Activated CD4-positive, alpha-beta T cell treated with anti-CD3 and anti-CD28 coated beads, Interleukin-2, amount 50 U/mL, for 48 hours (primary cell): ENCODE data around the gene KLHL42.
"Not testable (repeated sequence)": the region's sequence is repeated elsewhere in the genome, so short reads cannot be mapped to it uniquely, and the experiment has no call there.

Experiments
- DNase-seq, 2 experiments: peaks; one replicate each; pipeline ENCODE4 v3.0.0-alpha.2; 2020

KLHL42 gene

GRCh38 chr12:27820564-27820963 lies 40.5 kb downstream of the KLHL42 start:
- no peak for DNase-seq

- DNase-seq, result peak in 1 of 2 experiments; percentile 25
Measured at GRCh38 chr12:27821259-27821973, 41.4 kb downstream of the KLHL42 start.

GRCh38 chr12:27822076-27822712 lies 42.2 kb downstream of the KLHL42 start:
- DNase-seq, result peak; percentile 63 to 73

- no peak for DNase-seq
Measured at GRCh38 chr12:27823038-27823437, 43.0 kb downstream of the KLHL42 start.

GRCh38 chr12:27824126-27824842 lies 44.3 kb downstream of the KLHL42 start:
- DNase-seq, result peak in 1 of 2 experiments; percentile 33

GRCh38 chr12:27826076-27826475 lies 46.0 kb downstream of the KLHL42 start:
- no peak for DNase-seq

- DNase-seq, result no peak
Measured at GRCh38 chr12:27828196-27828595, 48.2 kb downstream of the KLHL42 start.

GRCh38 chr12:27838543-27839185 lies 58.6 kb downstream of the KLHL42 start:
- no peak for DNase-seq

- DNase-seq, result no peak
Measured at GRCh38 chr12:27840229-27840999, 60.4 kb downstream of the KLHL42 start.

GRCh38 chr12:27841392-27841882 lies 61.4 kb downstream of the KLHL42 start:
- DNase-seq, result no peak

- no peak for DNase-seq
Measured at GRCh38 chr12:27843714-27844245, 63.7 kb downstream of the KLHL42 start.

GRCh38 chr12:27844366-27845090 lies 64.5 kb downstream of the KLHL42 start:
- DNase-seq, result no peak

GRCh38 chr12:27845187-27845586 lies 65.2 kb downstream of the KLHL42 start:
- DNase-seq, result no peak

GRCh38 chr12:27845706-27846105 lies 65.7 kb downstream of the KLHL42 start:
- DNase-seq, result not testable (repeated sequence)

- DNase-seq, result not testable (repeated sequence)
Measured at GRCh38 chr12:27847293-27847692, 67.3 kb downstream of the KLHL42 start.

- DNase-seq, result no peak
Measured at GRCh38 chr12:27851311-27851710, 71.3 kb downstream of the KLHL42 start.

GRCh38 chr12:27852117-27852516 lies 72.1 kb downstream of the KLHL42 start:
- DNase-seq, result no peak
